ENCODE data around the gene IQCF5. TPM values are rescaled to one million over a fixed set of nuclear protein-coding genes. Genes with fewer than 3 reads are reported as not detected.

IQCF5 gene
- total and polyA plus RNA-seq, 2 of the 4 experiments (the other 2 are of a cell fraction), result not detected

DNA sequence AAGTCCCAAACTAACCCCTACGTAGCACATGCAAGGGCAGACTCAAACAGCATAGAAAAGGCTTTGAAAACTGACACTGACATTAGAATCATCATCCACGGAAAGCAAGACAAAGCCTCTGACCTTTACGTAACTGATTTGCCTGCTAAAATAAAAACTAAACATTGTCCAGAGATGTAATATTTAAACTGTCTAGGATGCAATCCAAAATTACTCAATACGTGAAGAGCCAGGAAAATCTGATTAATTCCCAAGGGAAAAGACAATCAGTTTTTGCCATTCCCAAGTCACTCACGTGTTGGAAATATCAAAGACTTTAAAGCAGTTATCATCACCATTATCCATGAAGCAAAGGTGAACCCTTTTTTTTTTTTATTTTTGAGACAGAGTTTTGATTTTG lies 41.0 kb upstream of the IQCF5 start:
- no CpG with 5 or more reads among the region's 5 CpGs for WGBS, 2 experiments (ENCODE audit: extremely low coverage in 2 of 2, insufficient read length in 1 of 2)
- H3K4me3 ChIP-seq (ENCODE audit: insufficient read depth, low read depth, low read length), result no peak overlapping the region
- H3K18ac ChIP-seq (ENCODE audit: low read depth, low read length), result no peak overlapping the region
- no peak overlapping the region for H3K23ac ChIP-seq (ENCODE audit: low read depth, low read length)
- H3K4me1 ChIP-seq (ENCODE audit: control insufficient read depth, insufficient read depth, low read length), result no peaks in the 10 kb centered on the region
- H2BK15ac ChIP-seq (ENCODE audit: low read depth, low read length), result no peak overlapping the region
- no peak overlapping the region for H3K56ac ChIP-seq (ENCODE audit: extremely low read depth, insufficient read depth, low read length)
- CTCF ChIA-PET, result no interaction called here
- POLR2A ChIA-PET (ENCODE audit: unreplicated experiment), result no interaction called here
- TF ChIP-seq, protein P1, sequence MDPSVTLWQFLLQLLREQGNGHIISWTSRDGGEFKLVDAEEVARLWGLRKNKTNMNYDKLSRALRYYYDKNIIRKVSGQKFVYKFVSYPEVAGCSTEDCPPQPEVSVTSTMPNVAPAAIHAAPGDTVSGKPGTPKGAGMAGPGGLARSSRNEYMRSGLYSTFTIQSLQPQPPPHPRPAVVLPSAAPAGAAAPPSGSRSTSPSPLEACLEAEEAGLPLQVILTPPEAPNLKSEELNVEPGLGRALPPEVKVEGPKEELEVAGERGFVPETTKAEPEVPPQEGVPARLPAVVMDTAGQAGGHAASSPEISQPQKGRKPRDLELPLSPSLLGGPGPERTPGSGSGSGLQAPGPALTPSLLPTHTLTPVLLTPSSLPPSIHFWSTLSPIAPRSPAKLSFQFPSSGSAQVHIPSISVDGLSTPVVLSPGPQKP (IDR thresholded peaks at IDR 0.05; ENCODE audit: borderline replicate concordance, low read depth, low read length), result no peak
- TF ChIP-seq, protein P2, sequence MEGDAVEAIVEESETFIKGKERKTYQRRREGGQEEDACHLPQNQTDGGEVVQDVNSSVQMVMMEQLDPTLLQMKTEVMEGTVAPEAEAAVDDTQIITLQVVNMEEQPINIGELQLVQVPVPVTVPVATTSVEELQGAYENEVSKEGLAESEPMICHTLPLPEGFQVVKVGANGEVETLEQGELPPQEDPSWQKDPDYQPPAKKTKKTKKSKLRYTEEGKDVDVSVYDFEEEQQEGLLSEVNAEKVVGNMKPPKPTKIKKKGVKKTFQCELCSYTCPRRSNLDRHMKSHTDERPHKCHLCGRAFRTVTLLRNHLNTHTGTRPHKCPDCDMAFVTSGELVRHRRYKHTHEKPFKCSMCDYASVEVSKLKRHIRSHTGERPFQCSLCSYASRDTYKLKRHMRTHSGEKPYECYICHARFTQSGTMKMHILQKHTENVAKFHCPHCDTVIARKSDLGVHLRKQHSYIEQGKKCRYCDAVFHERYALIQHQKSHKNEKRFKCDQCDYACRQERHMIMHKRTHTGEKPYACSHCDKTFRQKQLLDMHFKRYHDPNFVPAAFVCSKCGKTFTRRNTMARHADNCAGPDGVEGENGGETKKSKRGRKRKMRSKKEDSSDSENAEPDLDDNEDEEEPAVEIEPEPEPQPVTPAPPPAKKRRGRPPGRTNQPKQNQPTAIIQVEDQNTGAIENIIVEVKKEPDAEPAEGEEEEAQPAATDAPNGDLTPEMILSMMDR (conservative IDR thresholded peaks at IDR 0.05; ENCODE audit: low read depth, low read length), result no peak
- TF ChIP-seq FOS (IDR thresholded peaks at IDR 0.05; ENCODE audit: low read depth, low read length), result no peak
- no peak for TF ChIP-seq USF2 (IDR thresholded peaks at IDR 0.05; ENCODE audit: low read depth, low read length)
- TF ChIP-seq MAFK (IDR thresholded peaks at IDR 0.05; ENCODE audit: low read depth, low read length), result no peak
- TF ChIP-seq SMC3 (IDR thresholded peaks at IDR 0.05; ENCODE audit: low read depth, low read length), result no peak
- TF ChIP-seq POLR2A (IDR thresholded peaks at IDR 0.05; ENCODE audit: low read depth, low read length), result no peak
- no peak for TF ChIP-seq MXI1 (IDR thresholded peaks at IDR 0.05; ENCODE audit: borderline replicate concordance, low read depth, low read length)
- no peak for TF ChIP-seq NFE2L2 (IDR thresholded peaks at IDR 0.05; ENCODE audit: low read depth, low read length)
- no peaks in the 10 kb centered on the region for H4K20me1 ChIP-seq (ENCODE audit: insufficient read depth, low read length)
- H2AK9ac ChIP-seq (replicated peaks; ENCODE audit: low read depth, low read length, poor library complexity), result no peak overlapping the region
- no peaks in the 10 kb centered on the region for H3K27me3 ChIP-seq (ENCODE audit: control insufficient read depth, insufficient read depth, low read length)
- BruUV-seq (replicated peaks), result no TSS peak
- H2AFZ ChIP-seq (replicated peaks; ENCODE audit: low read length, poor library complexity), result no peak overlapping the region
- ATAC-seq (ENCODE audit: low read depth) (no peak), DNase-seq (no peak)
- no peaks in the 10 kb centered on the region for H3K9me1 ChIP-seq (ENCODE audit: insufficient read depth, low read length)
- dilution Hi-C loops (cut with HindIII; ENCODE audit: low sequenced_read_pairs, unreplicated experiment) (no loop called here), intact Hi-C loops (cut with micrococcal nuclease) (no loop called here), in situ Hi-C loops (cut with MboI; ENCODE audit: low sequenced_read_pairs) (no loop called here)
- no peak overlapping the region for H2BK120ac ChIP-seq (ENCODE audit: low read depth, low read length)
- no peak overlapping the region for H3K4me2 ChIP-seq (ENCODE audit: low read depth, low read length)
- H3K9ac ChIP-seq (ENCODE audit: low read depth, low read length), result no peak overlapping the region
- H3K27ac ChIP-seq (ENCODE audit: insufficient read depth, low read length), result no peak overlapping the region
- no peak overlapping the region for H3K4ac ChIP-seq (ENCODE audit: low read depth, low read length)
- no peaks in the 10 kb centered on the region for H3K79me1 ChIP-seq (ENCODE audit: low read depth in 1 of 2, low read length in 2 of 2)
- no peak overlapping the region for H4K8ac ChIP-seq (ENCODE audit: low read depth in 2 of 2, low read length in 2 of 2)
- H3K14ac ChIP-seq (replicated peaks; ENCODE audit: low read depth, low read length), result no peak overlapping the region
- no peak overlapping the region for H2BK5ac ChIP-seq (ENCODE audit: low read depth, low read length, poor library complexity, severe bottlenecking)
- H3K36me3 ChIP-seq (ENCODE audit: control insufficient read depth, insufficient read depth, low read length), result no peaks in the 10 kb centered on the region
- no peak overlapping the region for H2BK20ac ChIP-seq (ENCODE audit: low read depth, low read length)
- H4K5ac ChIP-seq (ENCODE audit: low read depth, low read length), result no peak overlapping the region
- H2AK5ac ChIP-seq (ENCODE audit: low read depth, low read length), result no peak overlapping the region
- no peak overlapping the region for H4K91ac ChIP-seq (ENCODE audit: insufficient read depth, low read depth, low read length)
- no peaks in the 10 kb centered on the region for H3K9me3 ChIP-seq (ENCODE audit: control insufficient read depth, insufficient read depth, low read length)
